Activated CD8-positive, alpha-beta memory T cell treated with anti-CD3 and anti-CD28 coated beads, Interleukin-2, amount 50 U/mL, for 48 hours (primary cell): ENCODE measurements around the gene TAF6.

Experiments
- DNase-seq: peaks from one replicate; pipeline ENCODE4 v3.0.0-alpha.2; 2020

Gene TAF6

GRCh38 chr7:100064162-100064561 lies 55.0 kb downstream of the TAF6 start:
- no peak for DNase-seq

- no peak for DNase-seq
Measured at GRCh38 chr7:100063376-100063775, 55.8 kb downstream of the TAF6 start.

- no peak for DNase-seq
Measured at GRCh38 chr7:100061518-100062193, 57.5 kb downstream of the TAF6 start.

- no peak for DNase-seq
Measured at GRCh38 chr7:100059251-100059739, 59.9 kb downstream of the TAF6 start.
